GM21529 (cell line): ENCODE results near the gene CTNNA2.
"Not testable (repeated sequence)": the region's sequence is repeated elsewhere in the genome, so short reads cannot be mapped to it uniquely, and the experiment has no call there.

Experiments used
- ATAC-seq: cut with Tn5 transposase; IDR thresholded peaks from one replicate; pipeline ENCODE4 v1.9.1; 2021; ENCODE audit not compliant: unreplicated experiment

The CTNNA2 gene

GRCh38 chr2:80016171-80016570 is 503.3 kb downstream of the CTNNA2 start:
- ATAC-seq, result no peak

- ATAC-seq, result no peak
These were observed 507.0 kb downstream of the CTNNA2 start for GRCh38 chr2:80019571-80020460.

GRCh38 chr2:80022018-80022417 is 509.2 kb downstream of the CTNNA2 start:
- no peak for ATAC-seq

- no peak for ATAC-seq
These were observed 513.3 kb downstream of the CTNNA2 start for GRCh38 chr2:80026040-80026729.

GRCh38 chr2:80028051-80028450 is 515.2 kb downstream of the CTNNA2 start:
- no peak for ATAC-seq

- ATAC-seq, result no peak
These were observed 515.7 kb downstream of the CTNNA2 start for GRCh38 chr2:80028584-80028983.

- no peak for ATAC-seq
These were observed 517.3 kb downstream of the CTNNA2 start for GRCh38 chr2:80030135-80030534.

- not testable (repeated sequence) for ATAC-seq
These were observed 519.8 kb downstream of the CTNNA2 start for GRCh38 chr2:80032684-80033083.

- ATAC-seq, result no peak
These were observed 523.0 kb downstream of the CTNNA2 start for GRCh38 chr2:80035749-80036285.

- no peak for ATAC-seq
These were observed 524.5 kb downstream of the CTNNA2 start for GRCh38 chr2:80037310-80037709.

GRCh38 chr2:80040226-80040625 is 527.4 kb downstream of the CTNNA2 start:
- no peak for ATAC-seq

- ATAC-seq, result no peak
These were observed 529.8 kb downstream of the CTNNA2 start for GRCh38 chr2:80042635-80043034.

- no peak for ATAC-seq
These were observed 535.4 kb downstream of the CTNNA2 start for GRCh38 chr2:80048296-80048695.

- ATAC-seq, result no peak
These were observed 537.4 kb downstream of the CTNNA2 start for GRCh38 chr2:80050246-80050645.

GRCh38 chr2:80053522-80054345 is 540.9 kb downstream of the CTNNA2 start:
- no peak for ATAC-seq

- no peak for ATAC-seq
These were observed 541.5 kb downstream of the CTNNA2 start for GRCh38 chr2:80054346-80054675.

- no peak for ATAC-seq
These were observed 545.1 kb downstream of the CTNNA2 start for GRCh38 chr2:80057956-80058355.

- ATAC-seq, result no peak
These were observed 545.7 kb downstream of the CTNNA2 start for GRCh38 chr2:80058562-80058961.

- ATAC-seq, result no peak
These were observed 546.6 kb downstream of the CTNNA2 start for GRCh38 chr2:80059447-80059846.

GRCh38 chr2:80061881-80062280 is 549.0 kb downstream of the CTNNA2 start:
- ATAC-seq, result no peak

GRCh38 chr2:80062298-80062697 is 549.4 kb downstream of the CTNNA2 start:
- ATAC-seq, result no peak
